Breast epithelium (tissue), 4 donors: ENCODE measurements around the gene STX8. TPM values are rescaled to one million over a fixed set of nuclear protein-coding genes. Genes with fewer than 3 reads are reported as not detected.

Experiments used
- DNase-seq, 2 donors: peaks; one replicate each; pipeline ENCODE4 v3.0.0-alpha.2; 2019; ENCODE audit warnings: low spot score in 2 of 2
- H3K27ac ChIP-seq, 2 donors: fragments of 200-600 bp; sonication (generic) in 1 of 2; one replicate each; pipeline ENCODE4 v1.5.1; 2016 to 2019; ENCODE audit warnings: mild to moderate bottlenecking in 1 of 2
- H3K27me3 ChIP-seq, 2 donors: fragments of 200-600 bp; sonication (generic) in 1 of 2; one replicate each; pipeline versions ENCODE4 v1.5.1 to v1.6.0; 2017 to 2019; ENCODE audit warnings: control low read depth in 1 of 2, mild to moderate bottlenecking in 1 of 2
- H3K36me3 ChIP-seq: fragments of 200-600 bp; one replicate; pipeline ENCODE4 v1.5.1; 2019
- H3K4me1 ChIP-seq, 2 donors: fragments of 200-600 bp; sonication (generic); one replicate each; pipeline ENCODE4 v1.5.1; 2016 to 2019; ENCODE audit warnings: control low read depth in 1 of 2
- H3K4me3 ChIP-seq, 3 donors: fragments of 200-600 bp; sonication (generic); 1 replicate in 2 of 3; 2 replicates in 1 of 3; pipeline ENCODE4 v1.5.1; 2016 to 2019; ENCODE audit warnings: mild to moderate bottlenecking in 3 of 3, moderate library complexity in 2 of 3
- H3K9me3 ChIP-seq, 2 donors: fragments of 200-600 bp; sonication (generic) in 1 of 2; one replicate each; pipeline ENCODE4 v1.5.1; 2016 to 2019; ENCODE audit warnings: control low read depth in 1 of 2
- POLR2A ChIP-seq: fragments of 450-650 bp; IDR thresholded peaks from one replicate; pipeline ENCODE4 v1.6.1; 2016; ENCODE audit warnings: antibody characterized with exemption, mild to moderate bottlenecking, moderate library complexity
- POLR2AphosphoS5 ChIP-seq, 3 donors: sonication (generic); formaldehyde crosslinking; IDR thresholded peaks; one replicate each; pipeline ENCODE4 v1.6.1; 2017; ENCODE audit warnings: antibody characterized with exemption in 3 of 3
- intact Hi-C: fragments of 100-400 bp; cut with DNase I; formaldehyde crosslinking; loops from one replicate; pipeline ENCODE4 v1.15.1; 2023; ENCODE audit warnings: low total_unique reads
- total RNA-seq, 3 donors: library from RNA; depleted of rRNA; stranded (reverse); fragments of >200 nt; gene quantifications; one replicate each; pipeline ENCODE4 v1.1.0, GENCODE V29; 2016
- TF ChIP-seq, protein P1 (sequence below), 3 donors: fragments of 450-650 bp; IDR thresholded peaks; one replicate each; pipeline ENCODE4 v1.5.1; 2016 to 2017; ENCODE audit warnings: antibody characterized with exemption in 3 of 3, mild to moderate bottlenecking in 3 of 3, moderate library complexity in 3 of 3

STX8 gene
- total RNA-seq, 3 donors from 2014 or later, result 54.1 to 101 (median 60.4) TPM

DNA sequence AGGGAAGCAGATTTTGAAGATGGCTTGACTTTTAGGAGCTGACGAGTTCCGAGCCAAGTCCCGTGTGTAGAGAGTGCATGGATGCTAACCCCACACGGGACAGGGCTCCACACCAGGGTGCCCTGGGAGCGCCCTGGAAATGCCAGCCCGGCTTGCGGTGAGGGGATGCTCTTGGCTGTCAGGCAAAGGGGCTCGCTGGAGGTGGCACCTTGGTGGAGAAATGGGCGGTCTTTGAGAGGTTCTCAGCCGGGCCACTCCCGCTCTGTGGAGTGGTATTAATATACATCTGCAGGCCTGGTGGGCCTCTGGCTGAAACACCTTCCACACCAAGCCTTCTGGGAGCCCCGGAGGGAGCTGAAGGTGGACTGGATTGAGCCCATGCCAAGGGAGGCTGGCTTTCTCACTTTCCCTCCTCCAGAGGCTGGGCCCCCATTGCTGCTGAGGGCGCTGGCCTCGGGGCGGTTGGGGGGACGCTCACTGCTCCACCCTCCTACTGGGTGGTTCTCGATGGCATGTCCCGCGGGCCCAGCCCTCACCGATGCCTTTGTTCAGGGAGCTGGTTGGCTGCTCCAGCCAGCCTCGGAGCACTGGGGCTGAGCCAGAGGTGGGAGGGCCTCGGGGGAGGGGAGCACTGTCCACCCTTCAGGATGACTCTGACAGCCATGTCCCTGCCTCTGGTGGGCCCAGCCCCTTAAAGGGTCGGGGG, 344.0 kb downstream of the STX8 start:
- Histone ChIP-seq H3K4me1 (no peaks in the 10 kb centered on the region), H3K27ac (no peak overlapping the region), H3K27me3 (no peaks in the 10 kb centered on the region), H3K9me3 (no peaks in the 10 kb centered on the region), H3K4me3 (no peak overlapping the region), H3K36me3 (no peaks in the 10 kb centered on the region)
- no peak for DNase-seq
- intact Hi-C loops, result no loop called here
- no peak for TF ChIP-seq POLR2AphosphoS5 (IDR thresholded peaks at IDR 0.05)
- no peak for TF ChIP-seq POLR2A
- TF ChIP-seq, protein P1, sequence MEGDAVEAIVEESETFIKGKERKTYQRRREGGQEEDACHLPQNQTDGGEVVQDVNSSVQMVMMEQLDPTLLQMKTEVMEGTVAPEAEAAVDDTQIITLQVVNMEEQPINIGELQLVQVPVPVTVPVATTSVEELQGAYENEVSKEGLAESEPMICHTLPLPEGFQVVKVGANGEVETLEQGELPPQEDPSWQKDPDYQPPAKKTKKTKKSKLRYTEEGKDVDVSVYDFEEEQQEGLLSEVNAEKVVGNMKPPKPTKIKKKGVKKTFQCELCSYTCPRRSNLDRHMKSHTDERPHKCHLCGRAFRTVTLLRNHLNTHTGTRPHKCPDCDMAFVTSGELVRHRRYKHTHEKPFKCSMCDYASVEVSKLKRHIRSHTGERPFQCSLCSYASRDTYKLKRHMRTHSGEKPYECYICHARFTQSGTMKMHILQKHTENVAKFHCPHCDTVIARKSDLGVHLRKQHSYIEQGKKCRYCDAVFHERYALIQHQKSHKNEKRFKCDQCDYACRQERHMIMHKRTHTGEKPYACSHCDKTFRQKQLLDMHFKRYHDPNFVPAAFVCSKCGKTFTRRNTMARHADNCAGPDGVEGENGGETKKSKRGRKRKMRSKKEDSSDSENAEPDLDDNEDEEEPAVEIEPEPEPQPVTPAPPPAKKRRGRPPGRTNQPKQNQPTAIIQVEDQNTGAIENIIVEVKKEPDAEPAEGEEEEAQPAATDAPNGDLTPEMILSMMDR (IDR thresholded peaks at IDR 0.05), result no peak

DNA sequence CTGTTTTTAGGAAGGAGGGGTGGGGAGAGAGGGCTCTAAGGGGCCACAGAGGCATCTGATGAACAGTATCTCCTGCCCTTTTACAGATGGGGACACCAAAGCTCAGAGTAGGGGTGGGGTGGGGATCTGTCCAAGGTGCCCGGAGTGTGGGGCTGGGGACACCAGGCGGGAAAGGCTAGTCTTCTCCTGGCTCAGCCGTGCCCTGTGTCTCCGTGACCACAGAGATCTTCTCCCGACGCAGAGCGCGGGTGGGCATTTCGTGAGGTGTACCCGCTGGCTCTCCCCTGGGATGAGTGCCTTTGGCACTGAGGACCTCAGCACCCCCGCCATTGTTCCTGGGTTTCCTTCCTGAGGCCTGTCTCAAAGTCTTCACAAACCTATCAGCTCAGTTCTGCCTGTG, 344.8 kb downstream of the STX8 start:
- no peak for DNase-seq
- no peaks in the 10 kb centered on the region for H3K4me1 ChIP-seq
- H3K27me3 ChIP-seq, result no peaks in the 10 kb centered on the region
- no peak overlapping the region for H3K27ac ChIP-seq
- H3K36me3 ChIP-seq, result no peaks in the 10 kb centered on the region
- TF ChIP-seq, protein P1 (IDR thresholded peaks at IDR 0.05), result no peak
- TF ChIP-seq POLR2AphosphoS5 (IDR thresholded peaks at IDR 0.05) (no peak), POLR2A (no peak)
- intact Hi-C loops, result no loop called here
- no peak overlapping the region for H3K4me3 ChIP-seq
- no peaks in the 10 kb centered on the region for H3K9me3 ChIP-seq

DNA sequence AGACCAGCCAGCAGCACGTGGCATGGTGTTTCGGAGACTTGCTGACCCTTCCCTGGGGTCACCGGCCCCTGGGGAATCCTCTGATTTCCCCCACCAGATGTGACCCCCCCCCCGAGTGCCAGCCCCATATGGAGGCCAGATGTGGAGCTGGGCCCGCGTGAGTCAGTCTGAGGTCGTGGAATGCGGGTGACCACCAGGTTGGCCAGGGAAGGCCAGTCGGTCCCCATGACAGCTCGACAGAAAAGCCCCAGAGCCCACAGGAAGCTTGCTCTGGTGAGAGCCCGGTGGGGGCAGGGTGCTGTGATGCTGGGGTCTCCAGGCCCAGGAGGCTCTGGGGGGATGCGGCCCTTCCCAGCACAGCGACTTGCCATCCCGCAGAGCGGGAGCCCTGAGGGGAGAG, 345.3 kb downstream of the STX8 start:
- H3K27ac ChIP-seq, result no peak overlapping the region

DNA sequence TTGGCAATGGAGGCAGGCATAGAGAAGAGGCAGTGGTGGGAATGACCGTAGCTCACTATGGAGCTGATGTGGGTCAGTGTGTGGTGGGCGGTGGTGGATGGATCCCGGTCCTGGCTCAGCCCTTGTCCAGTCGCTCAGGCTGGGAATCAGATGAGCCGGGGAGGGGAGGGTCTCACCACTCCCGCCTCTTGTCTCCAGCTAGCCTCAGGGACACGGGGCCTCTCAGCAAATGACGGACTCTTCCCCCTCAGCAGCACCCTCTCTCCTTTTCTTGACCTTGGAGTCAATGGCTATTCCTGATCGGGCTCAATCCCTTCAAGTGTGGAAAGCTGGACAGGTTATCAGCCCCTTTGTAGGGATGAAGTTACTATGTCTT, 345.8 kb downstream of the STX8 start:
- H3K9me3 ChIP-seq, result no peaks in the 10 kb centered on the region
- no peak overlapping the region for H3K27ac ChIP-seq
- H3K4me1 ChIP-seq, result no peaks in the 10 kb centered on the region
- H3K4me3 ChIP-seq, result no peak overlapping the region
- intact Hi-C loops, result no loop called here
- TF ChIP-seq POLR2A, result no peak
- TF ChIP-seq, protein P1 (IDR thresholded peaks at IDR 0.05), result no peak
- TF ChIP-seq POLR2AphosphoS5 (IDR thresholded peaks at IDR 0.05), result no peak
- H3K27me3 ChIP-seq, result no peaks in the 10 kb centered on the region
- DNase-seq, result no peak
- no peaks in the 10 kb centered on the region for H3K36me3 ChIP-seq

More for the DNA sequence above, 345.3 kb downstream of the STX8 start:
- intact Hi-C loops, result no loop called here
- Histone ChIP-seq H3K4me1 (no peaks in the 10 kb centered on the region), H3K36me3 (no peaks in the 10 kb centered on the region), H3K9me3 (no peaks in the 10 kb centered on the region), H3K27me3 (no peaks in the 10 kb centered on the region), H3K4me3 (no peak overlapping the region)
- TF ChIP-seq, protein P1 (IDR thresholded peaks at IDR 0.05), result no peak
- TF ChIP-seq POLR2A, result no peak
- no peak for DNase-seq

DNA sequence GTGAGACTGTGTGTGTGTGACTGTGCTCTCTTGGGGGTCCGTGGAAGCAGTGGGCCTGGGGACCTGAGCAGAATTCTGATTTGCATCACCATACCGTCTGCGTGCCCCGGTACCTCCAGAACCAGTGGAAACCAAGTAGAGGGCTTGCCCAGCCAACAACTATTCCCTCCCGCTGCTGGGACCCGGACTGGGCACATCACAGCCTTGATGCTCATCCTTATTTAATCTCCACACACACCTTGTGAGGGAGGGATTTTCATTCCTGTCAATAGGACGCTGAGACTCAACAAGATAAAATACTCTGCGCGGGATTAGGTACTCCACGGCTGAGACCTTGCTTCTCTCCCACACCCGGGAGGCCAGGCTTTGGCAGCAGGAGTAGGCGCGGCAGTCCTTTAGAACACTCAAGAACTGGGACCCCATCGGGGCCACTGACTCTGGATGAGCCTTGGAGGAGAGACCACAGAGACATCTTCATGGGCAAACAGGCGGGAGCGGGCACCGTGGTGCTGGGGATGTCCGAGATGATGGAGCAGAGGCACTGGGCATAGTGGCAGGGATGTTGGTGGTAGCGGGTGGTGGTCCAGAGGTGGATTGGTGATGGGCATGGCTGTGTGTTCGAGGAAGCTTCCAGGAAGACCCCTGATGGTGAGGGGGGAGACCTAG, 346.3 kb downstream of the STX8 start:
- TF ChIP-seq POLR2AphosphoS5 (IDR thresholded peaks at IDR 0.05), result no peak
- TF ChIP-seq, protein P1 (IDR thresholded peaks at IDR 0.05), result no peak
- no peak for TF ChIP-seq POLR2A
- no peaks in the 10 kb centered on the region for H3K36me3 ChIP-seq
- H3K9me3 ChIP-seq, result no peaks in the 10 kb centered on the region
- no peaks in the 10 kb centered on the region for H3K27me3 ChIP-seq
- intact Hi-C loops, result no loop called here
- DNase-seq, result no peak
- H3K4me3 ChIP-seq, result no peak overlapping the region
- no peak overlapping the region for H3K27ac ChIP-seq
- no peaks in the 10 kb centered on the region for H3K4me1 ChIP-seq
